ENCODE results near the gene PUS10. TPM values are rescaled to one million over a fixed set of nuclear protein-coding genes. Genes with fewer than 3 reads are reported as not detected.
A peak's percentile ranks its signal among the peaks of the same experiment; 100 is the strongest.

The PUS10 gene
- total and polyA plus RNA-seq, 2 of the 13 experiments (the other 11 are each of a cell fraction or from before 2014, with no cell fraction given): 41.4 to 44.3 TPM

DNA sequence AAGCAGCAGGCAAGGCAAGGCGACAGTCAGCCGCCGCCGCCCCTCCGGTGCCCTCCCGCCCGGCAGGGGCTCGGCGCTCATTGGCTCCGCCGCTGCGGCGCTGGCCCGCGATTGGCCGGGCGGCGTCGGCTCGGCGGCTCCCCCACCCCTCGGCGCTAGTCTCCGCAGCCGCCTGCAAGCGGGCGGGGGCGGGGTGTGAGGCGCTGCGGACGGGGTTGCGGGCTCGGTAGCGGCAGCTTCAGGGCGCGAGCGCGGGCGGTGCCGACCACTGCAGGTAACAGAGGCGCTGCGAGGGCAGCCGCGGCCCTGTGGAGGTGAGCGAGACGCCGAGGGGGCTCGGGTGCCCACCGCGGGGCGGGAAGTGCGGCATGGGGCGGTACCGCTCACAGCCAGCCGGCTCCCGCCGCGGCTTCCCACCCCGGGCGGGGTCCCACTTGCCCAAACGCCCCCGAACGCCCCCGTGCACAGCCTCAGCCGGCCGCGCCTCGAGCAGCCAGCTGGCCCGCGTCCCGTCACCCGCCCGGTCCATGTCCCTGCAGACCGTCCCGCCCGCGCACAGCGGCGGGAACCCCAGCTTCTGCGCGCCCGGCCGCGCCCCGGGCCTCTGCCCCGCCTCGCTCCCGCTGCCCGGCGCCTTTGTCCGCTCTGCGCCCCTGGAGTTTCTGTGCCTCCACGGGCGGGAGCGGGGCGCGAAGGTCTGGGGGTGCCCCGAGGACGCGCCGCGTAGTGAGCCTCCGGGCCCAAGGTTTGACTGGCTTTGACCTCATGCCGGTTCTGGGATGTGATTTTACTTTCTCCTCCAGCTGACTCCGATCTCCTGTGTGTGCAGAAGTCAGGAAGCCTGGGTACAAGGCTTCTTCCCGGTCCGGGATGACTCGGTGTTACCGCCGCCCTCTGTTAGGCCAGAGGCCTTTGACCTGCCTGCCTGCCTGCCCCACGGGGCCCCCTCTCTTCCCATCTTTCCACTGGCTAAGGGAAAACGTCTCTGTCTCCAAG lies 48.0 kb upstream of the PUS10 start, which contains the start of gene SANBR (continued):
- TF ChIP-seq, protein P1, sequence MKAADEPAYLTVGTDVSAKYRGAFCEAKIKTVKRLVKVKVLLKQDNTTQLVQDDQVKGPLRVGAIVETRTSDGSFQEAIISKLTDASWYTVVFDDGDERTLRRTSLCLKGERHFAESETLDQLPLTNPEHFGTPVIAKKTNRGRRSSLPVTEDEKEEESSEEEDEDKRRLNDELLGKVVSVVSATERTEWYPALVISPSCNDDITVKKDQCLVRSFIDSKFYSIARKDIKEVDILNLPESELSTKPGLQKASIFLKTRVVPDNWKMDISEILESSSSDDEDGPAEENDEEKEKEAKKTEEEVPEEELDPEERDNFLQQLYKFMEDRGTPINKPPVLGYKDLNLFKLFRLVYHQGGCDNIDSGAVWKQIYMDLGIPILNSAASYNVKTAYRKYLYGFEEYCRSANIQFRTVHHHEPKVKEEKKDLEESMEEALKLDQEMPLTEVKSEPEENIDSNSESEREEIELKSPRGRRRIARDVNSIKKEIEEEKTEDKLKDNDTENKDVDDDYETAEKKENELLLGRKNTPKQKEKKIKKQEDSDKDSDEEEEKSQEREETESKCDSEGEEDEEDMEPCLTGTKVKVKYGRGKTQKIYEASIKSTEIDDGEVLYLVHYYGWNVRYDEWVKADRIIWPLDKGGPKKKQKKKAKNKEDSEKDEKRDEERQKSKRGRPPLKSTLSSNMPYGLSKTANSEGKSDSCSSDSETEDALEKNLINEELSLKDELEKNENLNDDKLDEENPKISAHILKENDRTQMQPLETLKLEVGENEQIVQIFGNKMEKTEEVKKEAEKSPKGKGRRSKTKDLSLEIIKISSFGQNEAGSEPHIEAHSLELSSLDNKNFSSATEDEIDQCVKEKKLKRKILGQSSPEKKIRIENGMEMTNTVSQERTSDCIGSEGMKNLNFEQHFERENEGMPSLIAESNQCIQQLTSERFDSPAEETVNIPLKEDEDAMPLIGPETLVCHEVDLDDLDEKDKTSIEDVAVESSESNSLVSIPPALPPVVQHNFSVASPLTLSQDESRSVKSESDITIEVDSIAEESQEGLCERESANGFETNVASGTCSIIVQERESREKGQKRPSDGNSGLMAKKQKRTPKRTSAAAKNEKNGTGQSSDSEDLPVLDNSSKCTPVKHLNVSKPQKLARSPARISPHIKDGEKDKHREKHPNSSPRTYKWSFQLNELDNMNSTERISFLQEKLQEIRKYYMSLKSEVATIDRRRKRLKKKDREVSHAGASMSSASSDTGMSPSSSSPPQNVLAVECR (CRISPR knock-in tag; IDR thresholded peaks at IDR 0.05; ENCODE audit: borderline replicate concordance): peak; percentile 97
- TF ChIP-seq SKI (IDR thresholded peaks at IDR 0.05; ENCODE audit: partially characterized antibody) (peak; percentile 89), ZNF761 (CRISPR knock-in tag; conservative IDR thresholded peaks at IDR 0.05) (peak; percentile 64), MBD4 (IDR thresholded peaks at IDR 0.05; ENCODE audit: borderline replicate concordance, low read length) (no peak), ZNF674 (CRISPR knock-in tag; IDR thresholded peaks at IDR 0.05; ENCODE audit: low read depth) (peak; percentile 94), SP5 (CRISPR knock-in tag; IDR thresholded peaks at IDR 0.05; ENCODE audit: borderline replicate concordance, low read depth) (no peak), ELK4 (CRISPR knock-in tag; IDR thresholded peaks at IDR 0.05; ENCODE audit: borderline replicate concordance) (no peak), DNMT3B (CRISPR knock-in tag; conservative IDR thresholded peaks at IDR 0.05) (no peak), MIXL1 (CRISPR knock-in tag; IDR thresholded peaks at IDR 0.05) (no peak), KLF15 (CRISPR knock-in tag; IDR thresholded peaks at IDR 0.05; ENCODE audit: borderline replicate concordance) (no peak), ATF3 (CRISPR knock-in tag; IDR thresholded peaks at IDR 0.05) (0 out of 2 replicates have a peak, but pooled peaks have one; percentile 48), AGO1 (IDR thresholded peaks at IDR 0.05; ENCODE audit: low read depth, low read length, poor library complexity, severe bottlenecking) (peak; percentile 25), SALL2 (CRISPR knock-in tag; IDR thresholded peaks at IDR 0.05) (peak; percentile 76; the same call in 1 of the 2 replicates), ZNF891 (CRISPR knock-in tag; IDR thresholded peaks at IDR 0.05) (peak; percentile 14; the same call in 1 of the 2 replicates), REPIN1 (CRISPR knock-in tag; IDR thresholded peaks at IDR 0.05; ENCODE audit: borderline replicate concordance, low read depth) (peak; percentile 26; the same call in 1 of the 2 replicates), RAD51 (IDR thresholded peaks at IDR 0.05; ENCODE audit: borderline replicate concordance) (no peak), NCOA1 (CRISPR knock-in tag; IDR thresholded peaks at IDR 0.05) (no peak), ZNF790 (CRISPR knock-in tag; IDR thresholded peaks at IDR 0.05; ENCODE audit: borderline replicate concordance) (peak; percentile 31; the same call in 1 of the 2 replicates)
- TF ChIP-seq, protein P2, sequence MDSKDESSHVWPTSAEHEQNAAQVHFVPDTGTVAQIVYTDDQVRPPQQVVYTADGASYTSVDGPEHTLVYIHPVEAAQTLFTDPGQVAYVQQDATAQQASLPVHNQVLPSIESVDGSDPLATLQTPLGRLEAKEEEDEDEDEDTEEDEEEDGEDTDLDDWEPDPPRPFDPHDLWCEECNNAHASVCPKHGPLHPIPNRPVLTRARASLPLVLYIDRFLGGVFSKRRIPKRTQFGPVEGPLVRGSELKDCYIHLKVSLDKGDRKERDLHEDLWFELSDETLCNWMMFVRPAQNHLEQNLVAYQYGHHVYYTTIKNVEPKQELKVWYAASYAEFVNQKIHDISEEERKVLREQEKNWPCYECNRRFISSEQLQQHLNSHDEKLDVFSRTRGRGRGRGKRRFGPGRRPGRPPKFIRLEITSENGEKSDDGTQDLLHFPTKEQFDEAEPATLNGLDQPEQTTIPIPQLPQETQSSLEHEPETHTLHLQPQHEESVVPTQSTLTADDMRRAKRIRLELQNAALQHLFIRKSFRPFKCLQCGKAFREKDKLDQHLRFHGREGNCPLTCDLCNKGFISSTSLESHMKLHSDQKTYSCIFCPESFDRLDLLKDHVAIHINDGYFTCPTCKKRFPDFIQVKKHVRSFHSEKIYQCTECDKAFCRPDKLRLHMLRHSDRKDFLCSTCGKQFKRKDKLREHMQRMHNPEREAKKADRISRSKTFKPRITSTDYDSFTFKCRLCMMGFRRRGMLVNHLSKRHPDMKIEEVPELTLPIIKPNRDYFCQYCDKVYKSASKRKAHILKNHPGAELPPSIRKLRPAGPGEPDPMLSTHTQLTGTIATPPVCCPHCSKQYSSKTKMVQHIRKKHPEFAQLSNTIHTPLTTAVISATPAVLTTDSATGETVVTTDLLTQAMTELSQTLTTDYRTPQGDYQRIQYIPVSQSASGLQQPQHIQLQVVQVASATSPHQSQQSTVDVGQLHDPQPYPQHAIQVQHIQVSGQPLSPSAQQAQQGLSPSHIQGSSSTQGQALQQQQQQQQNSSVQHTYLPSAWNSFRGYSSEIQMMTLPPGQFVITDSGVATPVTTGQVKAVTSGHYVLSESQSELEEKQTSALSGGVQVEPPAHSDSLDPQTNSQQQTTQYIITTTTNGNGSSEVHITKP (CRISPR knock-in tag; IDR thresholded peaks at IDR 0.05; ENCODE audit: low read depth): no peak

Data from HepG2 (cell line).